RCC 7860 (cell line): ENCODE measurements around the gene C1QL2.
A peak's percentile ranks its signal among the peaks of the same experiment; 100 is the strongest.

Source experiments
- DNase-seq: peaks from one replicate; pipeline ENCODE4 v3.0.0-alpha.2; 2015; ENCODE audit warnings: low spot score
- FAIRE-seq: peaks from 2 replicates; lab custom pipeline; 2012; peaks lifted over from hg19 to GRCh38; lab: Jason Lieb, UNC

C1QL2 gene

DNA sequence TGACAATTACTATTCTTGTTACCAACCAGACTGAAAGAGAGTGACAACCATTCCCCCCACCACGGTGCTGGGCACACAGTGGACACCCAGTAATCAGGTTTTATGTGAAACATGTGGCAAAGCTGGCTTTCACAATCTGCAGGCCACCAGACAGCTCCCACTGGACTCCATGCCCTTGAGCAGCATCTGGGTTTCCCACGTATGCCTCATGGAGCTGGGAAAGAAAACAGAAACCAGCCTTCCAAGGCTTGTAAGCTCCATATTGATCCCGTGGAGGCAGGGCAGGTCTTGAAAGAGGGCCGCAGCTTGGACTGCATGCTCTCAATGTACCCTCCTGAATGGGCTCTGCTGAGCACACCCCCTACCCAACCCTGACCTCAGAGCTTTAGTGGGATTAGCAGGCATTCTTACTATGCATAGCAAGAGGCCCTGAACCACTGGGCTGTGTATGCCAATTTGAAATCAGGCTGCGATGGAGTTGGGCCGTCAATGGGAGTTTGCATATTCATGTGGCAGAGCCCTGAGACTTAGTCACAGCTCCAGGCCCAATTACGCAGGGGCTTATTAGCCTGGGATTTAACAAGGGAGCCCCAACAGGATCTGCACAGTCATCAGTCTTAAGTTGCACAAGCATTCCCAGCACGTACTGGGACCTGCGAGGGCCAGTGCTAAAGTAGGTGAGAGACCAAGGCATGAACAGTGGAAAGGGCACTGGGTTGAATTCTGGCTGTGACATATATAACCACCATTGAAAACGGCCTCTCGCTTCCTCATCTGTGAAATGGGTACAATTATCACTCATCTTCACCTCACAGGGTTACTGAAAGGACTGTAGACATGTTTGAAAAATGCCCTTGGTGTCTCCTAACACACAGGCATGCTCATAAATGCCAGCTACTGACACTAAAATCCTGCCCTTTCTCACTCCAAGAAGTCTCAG lies 10.5 kb downstream of the C1QL2 start:
- FAIRE-seq (no peak), DNase-seq (no peak)

DNA sequence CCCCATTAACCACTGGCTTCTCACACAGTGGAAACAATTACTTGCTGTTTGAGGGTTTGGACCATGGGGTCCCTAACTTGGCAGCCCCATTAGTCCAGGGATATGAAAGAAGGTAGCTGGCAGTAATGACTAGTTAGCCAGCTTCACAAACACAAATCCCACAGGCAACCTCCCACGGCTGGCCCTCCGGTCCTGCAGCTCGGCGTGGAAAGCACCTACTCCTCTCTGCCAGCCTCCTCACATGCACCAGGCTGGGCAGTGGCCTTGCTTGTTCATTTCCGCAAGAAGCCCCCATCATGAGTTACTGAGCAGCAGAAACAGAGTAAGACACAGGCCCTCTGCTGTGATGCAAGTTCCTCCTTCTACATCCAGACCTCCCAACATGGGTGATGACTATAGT lies 13.7 kb downstream of the C1QL2 start:
- no peak for DNase-seq
- FAIRE-seq: no peak

DNA sequence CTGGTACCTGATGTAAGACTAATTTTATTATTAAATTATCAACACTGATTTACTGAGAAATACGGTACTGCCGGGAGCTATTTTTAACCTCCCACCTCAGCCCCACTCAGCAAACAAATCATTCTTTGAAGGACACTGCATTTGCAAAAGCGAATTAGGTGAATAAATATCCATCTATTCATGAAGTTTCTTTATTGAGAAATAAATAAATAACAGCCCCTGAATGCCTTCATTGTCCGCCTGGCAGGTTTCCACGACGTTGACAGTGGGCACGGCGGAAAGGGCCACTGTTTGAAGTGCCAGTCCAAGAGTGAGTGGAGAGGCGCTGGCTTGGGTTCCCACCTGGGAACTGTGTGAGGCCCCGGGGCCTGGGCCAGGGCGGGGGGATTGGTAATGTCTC lies 15.7 kb downstream of the C1QL2 start:
- no peak for FAIRE-seq
- no peak for DNase-seq

DNA sequence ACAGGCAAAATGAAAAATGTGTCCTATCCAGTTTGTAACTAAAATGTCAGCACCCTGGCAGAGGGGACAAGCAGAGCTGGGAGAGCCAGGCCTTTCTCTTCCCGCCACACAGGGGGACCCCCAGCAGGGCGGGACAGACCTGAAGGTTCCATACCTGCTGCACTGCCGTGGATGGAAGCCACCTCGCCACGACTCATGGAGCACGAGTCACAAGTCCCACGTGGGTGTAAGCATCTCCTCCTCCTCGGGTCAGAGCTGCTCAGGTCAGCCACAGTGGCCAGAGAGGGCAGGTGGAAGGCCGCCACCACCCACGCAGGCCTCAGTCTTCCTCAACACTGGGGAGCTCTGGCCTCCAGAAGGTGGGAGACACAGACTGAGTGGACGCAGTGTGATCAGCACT lies 21.0 kb downstream of the C1QL2 start:
- DNase-seq (no peak), FAIRE-seq (no peak)

DNA sequence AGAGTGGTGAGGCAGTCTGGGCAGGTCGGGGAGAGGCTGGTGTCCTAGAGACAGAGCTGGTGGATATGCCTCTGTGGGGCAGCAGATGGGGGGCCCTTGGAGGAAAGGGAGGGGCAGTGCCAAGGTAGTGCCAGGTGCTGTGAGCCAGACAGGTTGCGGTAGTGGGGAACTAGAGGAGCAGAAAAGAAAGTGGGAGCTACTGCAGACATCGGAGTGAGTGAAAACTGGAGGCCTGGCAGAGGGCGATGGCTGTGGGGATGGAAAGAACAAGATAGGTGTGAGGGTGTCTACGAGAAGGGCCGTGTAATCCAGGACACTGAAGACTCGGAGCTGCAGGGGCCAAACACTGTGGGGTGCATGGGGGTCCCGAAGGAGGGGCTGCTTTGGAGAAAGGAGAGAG lies 21.7 kb downstream of the C1QL2 start:
- DNase-seq: no peak
- FAIRE-seq: no peak

DNA sequence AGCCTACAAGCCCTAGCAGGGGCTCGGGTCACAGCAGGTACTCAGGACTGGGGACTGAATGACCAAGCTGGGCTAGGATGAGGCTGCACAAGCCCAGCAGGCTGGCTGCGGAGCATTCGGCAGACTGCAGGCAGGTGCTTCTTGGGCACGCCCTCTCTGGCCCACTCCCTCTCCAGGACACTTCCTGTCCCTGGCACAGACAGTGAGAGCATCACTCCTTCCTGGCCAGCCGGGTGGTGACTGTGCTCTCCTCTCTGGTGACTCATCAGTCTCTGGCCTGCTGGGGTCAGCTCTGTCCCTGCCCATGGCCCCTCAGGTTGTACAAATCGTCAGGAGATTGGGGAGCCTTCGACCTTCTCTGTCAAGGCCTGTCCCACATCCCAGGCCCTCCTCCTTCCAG lies 22.5 kb downstream of the C1QL2 start:
- no peak for FAIRE-seq
- DNase-seq: peak; percentile 38

DNA sequence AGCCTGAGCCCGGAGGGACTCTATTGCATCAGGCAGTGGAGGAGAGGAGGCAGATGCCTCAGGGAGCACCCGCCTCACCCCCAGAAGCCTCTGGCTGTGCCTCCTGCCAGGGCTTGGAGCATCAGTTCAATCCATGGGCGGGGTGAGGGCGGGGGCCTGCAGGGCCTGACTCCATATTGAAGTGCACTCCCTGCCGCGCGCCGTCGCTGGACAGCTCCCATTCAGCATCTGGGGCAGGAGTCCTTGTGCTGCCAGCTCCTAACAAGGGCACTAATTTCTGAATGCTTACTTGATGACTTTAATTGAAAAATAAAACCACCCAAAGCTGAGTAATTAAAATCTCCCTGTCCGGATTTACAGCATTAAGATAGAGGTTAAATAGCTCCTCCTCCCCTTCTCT lies 23.8 kb downstream of the C1QL2 start:
- DNase-seq (no peak), FAIRE-seq (no peak)

DNA sequence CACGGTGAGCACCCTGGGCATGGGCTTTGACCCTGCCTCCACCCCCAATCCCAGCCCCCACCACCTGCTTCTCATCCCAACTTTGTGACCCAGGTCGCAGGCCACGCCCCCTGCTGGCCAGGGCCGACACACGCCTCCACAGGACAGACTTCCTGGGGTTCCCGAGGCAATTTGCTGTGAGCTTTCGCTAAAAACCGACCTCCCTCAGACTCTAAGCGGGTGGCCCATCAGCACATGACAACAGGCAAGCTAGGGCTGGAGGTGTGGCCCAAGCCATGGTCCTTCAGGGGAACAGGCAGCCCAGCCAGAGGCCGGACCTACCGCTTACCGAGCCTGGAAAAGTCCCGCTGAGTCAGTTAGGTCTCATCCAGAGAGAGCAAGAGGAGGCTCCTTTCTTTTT lies 31.9 kb downstream of the C1QL2 start:
- FAIRE-seq (no peak), DNase-seq (no peak)

DNA sequence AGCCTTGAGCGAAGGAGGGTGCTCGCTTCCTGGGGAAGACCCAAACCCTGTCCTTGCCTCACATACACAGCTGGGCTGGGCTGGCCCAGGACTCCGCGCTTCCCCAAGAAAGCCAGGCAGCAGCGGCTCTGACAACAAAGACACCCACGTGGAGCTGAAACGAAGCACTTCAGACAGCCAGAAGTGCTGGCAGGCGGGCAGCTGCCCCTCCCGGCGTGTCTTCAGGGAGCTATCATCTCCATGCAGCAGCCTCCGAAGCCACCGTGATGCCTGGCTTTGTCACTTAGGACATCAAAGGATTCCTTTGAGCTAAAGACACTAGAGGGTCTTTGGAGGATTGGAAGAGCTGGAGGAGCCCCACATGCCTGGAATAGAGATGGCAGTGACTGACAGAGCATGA lies 35.2 kb downstream of the C1QL2 start:
- no peak for DNase-seq
- FAIRE-seq: no peak

DNA sequence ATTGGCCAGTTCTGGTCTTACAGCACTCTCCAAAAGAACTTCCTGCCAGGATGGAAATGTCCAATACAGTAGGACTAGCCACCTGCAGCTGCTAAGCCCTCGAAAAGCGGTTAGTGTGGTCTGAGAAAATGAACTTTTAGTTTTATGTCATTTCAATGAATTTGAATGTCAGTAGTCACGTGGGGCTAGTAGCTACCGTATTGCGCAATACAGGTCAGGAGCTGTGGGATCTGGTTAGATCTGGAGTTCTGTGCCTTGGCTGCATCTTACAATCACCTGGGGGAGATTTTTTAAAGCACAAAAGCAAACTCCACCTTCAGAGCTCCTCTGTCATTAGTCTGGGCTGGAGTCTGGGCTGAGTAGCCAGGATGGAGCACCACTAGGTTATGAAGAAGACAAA lies 35.9 kb downstream of the C1QL2 start:
- DNase-seq: no peak
- FAIRE-seq: no peak

DNA sequence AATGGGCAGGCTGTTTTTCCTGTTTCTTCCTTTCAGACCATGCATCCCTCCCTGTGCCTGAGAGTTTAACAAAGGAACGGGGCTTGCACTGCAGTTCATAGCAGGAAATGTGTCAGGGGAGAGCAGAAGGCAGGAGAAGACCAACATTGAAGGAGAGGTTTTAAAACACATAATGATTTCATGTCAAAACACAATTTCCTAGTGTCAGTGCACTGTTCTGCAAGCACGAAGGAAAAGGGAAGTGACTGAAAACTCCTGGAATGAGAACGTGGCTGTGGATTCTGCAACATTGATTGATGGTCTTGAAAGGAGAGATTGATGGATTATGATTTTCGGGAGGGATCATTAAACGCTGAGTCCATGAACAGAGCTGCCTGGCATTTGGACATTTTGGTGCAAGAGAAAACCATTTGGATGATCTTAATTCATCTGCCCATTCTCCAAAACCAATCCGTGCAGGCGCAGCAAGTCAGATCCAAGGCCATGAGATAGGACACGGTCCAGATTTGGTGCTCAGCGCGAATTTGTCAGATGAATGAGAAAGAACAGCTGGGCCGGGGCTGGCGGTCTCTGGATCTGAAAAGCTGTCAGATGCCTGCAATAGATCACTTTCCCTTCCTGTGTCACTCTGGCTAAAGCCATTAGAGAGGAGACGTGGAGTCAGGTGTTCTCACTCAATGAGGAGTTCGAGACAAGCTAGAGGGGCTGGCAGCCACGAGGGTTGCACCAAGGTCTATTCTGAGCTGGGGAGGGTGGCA lies 38.4 kb downstream of the C1QL2 start:
- DNase-seq: no peak
- FAIRE-seq: no peak

DNA sequence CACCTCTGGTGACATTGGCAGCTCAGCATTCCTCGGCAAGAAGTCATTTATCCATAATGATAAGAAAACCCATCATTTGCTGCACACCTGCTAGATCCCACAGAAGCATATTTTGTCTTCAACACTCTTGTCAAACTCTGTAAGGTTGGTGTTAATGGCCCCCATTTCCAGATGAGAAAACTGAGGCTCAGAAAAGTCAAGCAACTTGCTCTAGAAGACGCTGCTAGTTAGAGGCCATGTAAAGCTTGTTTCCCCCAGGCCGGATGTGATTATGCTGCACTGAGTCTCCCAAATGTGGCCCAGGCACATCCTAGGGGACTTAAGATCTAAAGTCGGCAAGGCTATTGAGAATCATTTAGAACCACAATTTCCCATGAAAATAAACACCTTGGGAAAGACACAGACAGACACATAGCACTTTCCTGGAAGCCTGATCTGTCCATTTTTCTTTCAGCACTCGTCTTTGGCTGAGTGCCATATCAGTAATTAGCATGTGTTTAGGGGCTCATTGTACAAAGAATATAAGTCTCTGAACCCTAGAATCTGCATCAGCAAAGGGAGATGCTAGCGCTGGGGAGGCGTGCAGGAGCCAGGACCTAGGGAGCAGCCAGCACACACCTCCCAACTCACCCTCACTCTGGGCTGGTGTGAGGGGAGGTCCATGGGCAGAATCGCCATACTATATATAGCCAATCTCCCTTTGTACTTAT lies 39.3 kb downstream of the C1QL2 start:
- FAIRE-seq: no peak
- DNase-seq: no peak

DNA sequence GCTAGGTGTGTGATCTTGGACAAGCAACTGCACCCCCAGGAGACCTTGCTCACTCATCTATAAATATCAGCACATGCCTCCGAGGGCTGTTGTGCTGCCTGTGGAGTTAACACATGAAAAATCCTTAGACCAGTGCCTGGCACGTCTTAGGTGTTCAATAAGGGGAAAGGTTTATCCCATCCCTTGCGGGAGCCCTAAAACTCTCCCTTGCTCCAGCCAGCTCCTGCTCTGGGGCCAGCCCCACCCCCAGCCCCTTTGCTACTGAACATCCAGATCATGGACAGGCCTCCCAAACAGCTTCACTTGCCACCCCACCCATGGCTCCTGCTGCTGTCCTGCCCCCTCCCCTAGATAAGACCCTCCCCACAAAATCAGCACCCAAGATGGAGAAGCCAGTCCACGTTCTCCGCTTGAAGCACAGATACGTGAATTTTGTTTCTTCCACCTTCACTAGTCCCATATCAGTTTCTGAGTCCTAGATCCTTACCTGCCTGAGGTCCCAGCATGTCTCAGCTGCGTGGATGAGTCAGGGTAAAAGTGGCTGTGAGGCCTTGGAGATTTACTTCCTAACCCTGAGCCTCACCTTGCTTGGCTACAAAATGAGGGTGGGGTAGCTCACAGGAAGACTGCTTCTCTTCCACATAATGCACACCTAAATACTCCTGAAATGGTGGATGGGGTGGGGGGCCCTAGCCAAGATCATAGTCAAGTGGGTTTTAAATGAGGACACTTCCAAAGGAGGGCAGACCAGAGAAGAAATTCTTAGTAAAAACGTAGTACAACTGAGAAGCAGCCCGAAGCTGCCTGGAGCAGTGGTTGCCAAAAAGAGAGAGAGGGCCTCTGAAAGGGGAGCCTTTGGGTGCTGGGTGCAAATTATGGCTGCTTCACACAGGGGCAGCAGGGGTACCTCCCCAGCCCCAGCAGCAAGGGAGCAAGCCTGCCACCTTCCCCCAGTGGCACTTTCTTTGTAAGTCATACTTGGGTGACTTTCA lies 40.4 kb downstream of the C1QL2 start:
- no peak for FAIRE-seq
- no peak for DNase-seq

DNA sequence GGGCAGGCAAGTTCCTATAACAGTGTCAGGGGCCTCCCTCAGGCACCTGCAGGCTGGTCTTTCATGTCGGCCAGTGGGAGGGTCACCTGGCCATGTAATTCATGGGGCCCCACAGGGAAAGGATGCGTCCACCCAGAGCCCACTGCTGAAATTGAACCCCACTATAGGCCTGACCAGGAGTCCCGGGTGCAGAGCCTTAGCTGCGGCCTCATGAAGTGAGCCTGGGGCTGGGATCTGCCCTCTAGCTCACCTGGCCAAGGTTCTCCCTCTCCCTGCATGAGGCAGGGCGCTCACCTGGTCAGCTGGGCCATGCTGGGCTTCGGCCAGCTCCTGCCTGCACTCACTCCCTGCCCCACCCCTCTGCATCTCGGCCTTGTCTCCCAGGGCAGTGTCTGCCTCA lies 41.1 kb downstream of the C1QL2 start:
- FAIRE-seq: no peak

DNA sequence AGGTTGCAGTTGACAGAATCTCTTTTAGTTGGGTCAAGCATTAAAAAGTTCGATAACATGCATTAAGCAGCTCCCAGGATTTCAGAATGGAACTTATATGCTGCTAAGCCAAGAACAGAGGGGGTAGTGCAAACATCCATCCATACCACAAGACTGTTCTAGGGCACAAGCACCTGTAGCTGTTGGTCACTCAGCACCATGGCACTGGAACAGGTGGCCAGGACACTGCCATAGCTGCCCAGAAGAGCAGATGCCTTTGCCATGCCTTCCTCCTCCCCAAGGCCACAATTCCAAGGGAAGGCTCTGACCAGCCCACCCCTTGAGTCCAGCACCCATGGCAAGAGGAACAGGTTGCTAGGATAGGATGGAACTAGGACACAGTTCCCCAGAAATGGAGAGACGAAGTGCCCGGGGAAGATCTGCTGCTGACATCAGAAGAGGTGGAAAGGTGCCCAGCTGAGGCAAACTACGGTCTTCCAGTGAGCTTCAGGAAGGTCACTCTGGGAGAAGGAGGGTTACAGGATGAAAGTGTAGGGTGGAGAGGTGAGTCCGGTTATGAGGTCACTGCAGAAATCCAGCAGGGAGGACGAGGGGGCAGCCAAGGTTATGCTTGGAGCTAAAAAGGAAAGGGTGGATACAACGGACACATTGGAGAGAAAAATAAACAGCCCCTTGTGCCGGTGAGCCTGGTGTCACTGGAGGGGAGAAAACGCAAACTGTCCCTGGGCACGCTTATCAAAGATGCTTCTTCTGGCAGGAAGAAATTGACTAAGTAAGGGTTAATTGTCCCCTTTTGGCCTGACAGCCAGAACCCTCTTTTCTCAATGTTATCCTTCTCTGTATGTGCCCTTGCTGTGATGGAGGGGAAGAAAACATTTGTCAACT lies 41.9 kb downstream of the C1QL2 start:
- no peak for FAIRE-seq

More for the DNA sequence above, 41.1 kb downstream of the C1QL2 start:
- DNase-seq: no peak

DNA sequence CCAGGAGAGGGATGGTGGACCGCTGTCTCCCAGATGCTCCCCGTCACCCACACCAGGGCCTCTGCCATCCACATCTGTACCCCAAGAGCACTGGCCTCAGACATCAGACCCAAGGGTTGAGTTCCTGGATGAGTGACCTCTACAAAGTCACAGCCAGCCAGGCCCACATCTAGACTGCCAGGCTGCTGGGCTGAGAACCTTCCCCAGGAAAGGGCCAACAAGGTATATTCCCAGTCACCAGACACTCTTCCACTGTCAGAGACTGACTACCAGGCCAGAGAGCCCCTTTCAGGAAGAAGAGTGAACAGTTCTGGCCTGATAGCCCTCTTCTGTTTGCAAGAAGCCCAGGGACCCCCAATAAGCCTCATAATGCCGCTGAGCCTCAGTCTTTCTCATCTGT lies 44.3 kb downstream of the C1QL2 start:
- DNase-seq (no peak), FAIRE-seq (no peak)

More for the DNA sequence above, 41.9 kb downstream of the C1QL2 start:
- DNase-seq: no peak

DNA sequence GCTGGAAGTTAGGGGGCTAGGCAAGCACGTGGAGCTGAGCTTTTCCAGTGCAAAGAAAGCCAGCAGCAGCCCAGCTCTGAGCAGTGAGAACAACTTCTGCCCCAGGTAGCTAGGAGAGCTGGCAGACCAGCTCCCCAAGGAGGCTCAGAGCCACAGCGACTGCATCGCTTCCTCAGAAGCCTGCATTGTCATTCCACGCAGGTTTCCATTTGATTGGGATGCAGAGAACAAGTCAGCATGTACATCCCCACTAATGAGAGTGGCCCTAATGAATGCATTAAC lies 45.1 kb downstream of the C1QL2 start:
- FAIRE-seq (no peak), DNase-seq (no peak)

DNA sequence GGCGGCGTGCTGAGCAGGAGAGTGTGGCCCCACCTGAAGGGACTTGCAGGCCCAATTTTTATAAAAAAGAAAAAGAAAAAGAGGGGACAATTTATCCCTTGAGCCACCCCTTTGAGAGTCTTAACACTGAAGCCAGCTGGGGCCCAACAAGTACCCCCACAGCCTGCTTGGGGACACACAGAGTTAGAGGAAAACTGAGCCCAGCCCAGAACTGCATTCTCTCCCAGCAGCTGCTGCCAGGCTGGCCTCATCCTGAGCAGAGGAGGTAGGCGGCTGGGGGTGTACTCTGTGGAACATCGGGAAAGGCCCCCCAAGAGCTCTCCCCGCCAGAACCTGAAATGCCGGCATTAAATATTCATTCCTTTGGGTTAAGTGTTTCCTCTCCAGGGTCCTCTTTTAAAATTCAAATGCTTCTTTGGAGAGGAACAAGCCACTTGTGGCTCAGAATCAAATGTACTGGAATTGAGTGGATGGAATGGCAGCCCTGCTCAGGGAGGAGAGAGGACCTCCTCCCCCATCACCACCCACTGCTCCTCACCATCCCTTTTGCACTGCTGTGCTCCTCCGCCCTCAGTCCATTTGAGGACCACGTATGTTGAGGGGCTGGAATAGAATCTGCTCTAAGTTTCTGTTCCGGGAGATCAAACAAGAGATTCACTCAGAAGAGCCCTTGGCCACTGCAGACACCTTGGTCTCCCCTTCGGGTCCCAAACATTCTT lies 45.6 kb downstream of the C1QL2 start:
- FAIRE-seq (no peak), DNase-seq (no peak)

DNA sequence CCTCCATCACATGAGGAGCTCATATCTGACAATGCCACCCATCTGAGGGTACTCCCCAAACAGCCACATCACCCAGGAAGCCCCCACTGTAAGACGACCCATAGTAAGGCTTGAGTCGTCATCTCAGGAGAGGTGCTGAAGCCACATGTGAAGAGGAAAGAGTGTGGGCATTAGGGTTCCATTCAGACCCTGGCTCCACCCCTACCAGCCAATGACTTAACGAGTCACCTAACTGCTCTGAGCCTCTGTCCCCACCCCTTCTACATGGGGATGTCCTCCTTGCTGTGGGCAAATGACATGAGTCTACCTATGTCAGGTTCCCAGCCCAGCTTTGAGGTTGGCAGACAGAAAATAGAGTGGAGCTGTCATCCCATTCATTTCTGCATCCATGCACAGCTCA lies 46.3 kb downstream of the C1QL2 start:
- no peak for FAIRE-seq
- no peak for DNase-seq
